Stimulated activated CD4-positive, alpha-beta T cell treated with anti-CD3 and anti-CD28 coated beads, Interleukin-4, amount 100 ng/mL, for 4 hours (primary cell): Measurements from ENCODE around the gene GPRIN2.

Experiments
- DNase-seq, 2 experiments: peaks; one replicate each; pipeline ENCODE4 v3.0.0-alpha.2; 2020

The GPRIN2 gene

DNA sequence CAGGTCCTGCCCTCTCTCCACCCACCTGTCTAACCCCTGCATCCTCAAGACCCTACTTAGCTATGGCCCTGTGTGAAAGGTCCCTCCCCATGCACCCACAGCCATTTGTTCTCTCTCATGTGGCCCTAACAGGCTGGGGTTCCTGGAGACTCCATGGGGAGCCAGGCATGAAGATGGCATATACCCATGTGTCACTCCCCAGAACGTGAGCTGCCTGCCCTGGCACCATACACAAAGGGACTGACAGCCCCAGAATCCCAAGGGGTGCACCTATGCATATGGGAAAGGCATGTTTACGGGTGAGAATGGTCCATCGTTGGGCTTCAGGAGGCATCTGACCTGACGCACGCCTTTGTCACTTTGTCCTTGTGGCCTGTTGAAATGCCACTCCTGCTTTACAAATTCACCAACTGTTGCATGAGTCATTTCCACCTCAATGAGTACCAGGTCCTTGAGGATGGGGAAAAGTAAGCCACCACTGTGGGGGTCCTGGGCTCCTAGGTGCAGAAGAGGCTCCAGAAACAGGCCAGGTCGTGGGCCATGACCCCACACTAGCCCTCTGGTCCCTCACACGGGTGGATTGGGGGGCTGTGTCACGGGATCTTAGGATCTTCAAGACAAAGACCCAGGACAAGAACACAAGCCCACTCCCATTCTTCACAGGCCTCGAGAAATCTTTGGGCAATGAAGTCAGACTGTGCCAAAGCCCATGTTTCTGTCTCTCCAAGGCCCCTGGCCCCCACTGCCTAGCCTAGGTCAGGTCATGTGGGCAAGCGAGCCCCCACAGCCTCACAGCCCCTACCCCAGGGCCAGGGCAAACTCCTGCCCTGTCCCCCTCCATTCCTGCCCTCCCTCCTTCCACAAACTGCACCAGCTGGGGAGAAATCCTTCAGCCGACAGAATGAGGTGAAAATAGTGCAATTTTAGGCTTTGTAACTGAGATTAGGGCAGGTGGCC lies 8.6 kb downstream of the GPRIN2 start:
- DNase-seq, result peak in 1 of 2 experiments; percentile 1

DNA sequence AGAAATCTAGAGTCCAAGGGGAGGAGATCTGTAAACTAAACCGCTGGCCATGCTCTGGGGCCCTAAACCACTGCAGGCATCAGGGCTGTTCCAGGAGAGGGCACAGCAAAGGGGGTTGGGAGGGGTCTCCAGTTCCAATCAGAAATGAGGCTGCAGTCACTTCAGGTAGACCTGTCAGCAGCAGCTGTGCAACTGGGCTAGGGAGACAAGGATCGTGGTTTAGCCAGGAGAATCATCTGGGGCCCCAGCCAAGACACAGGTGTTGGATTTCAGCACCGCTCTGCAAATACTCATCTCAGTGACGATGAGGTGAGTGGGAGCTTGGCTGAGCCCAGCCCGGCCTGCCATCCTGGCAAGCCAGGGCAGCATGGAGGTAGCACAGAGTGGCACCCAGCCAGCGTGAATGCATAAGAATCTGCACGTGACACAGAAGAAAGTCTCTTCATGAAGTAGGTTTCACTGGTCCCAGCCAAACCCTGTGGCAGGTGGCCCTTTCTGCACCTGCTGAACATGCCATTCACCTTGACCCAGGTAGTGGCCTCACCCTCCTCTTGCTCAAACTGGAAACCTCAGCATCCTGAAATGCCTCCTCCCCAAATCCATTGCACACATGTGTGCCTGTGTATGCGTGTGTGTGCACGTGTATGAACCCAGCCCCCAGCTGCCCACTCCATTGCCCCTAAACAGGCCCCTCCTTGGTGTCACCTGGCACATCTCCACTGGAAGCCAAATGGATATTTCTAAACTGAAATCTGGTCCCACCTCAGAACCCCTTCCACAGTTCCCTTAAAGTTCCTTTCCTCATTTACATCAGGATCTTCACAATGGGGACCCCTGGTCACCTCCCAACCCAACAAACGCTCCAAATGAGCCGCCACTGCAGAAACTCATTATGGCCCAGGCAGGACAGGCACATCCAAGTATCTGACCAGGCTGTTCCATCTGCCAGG lies 9.6 kb downstream of the GPRIN2 start:
- peak in 1 of 2 experiments; percentile 1 for DNase-seq

DNA sequence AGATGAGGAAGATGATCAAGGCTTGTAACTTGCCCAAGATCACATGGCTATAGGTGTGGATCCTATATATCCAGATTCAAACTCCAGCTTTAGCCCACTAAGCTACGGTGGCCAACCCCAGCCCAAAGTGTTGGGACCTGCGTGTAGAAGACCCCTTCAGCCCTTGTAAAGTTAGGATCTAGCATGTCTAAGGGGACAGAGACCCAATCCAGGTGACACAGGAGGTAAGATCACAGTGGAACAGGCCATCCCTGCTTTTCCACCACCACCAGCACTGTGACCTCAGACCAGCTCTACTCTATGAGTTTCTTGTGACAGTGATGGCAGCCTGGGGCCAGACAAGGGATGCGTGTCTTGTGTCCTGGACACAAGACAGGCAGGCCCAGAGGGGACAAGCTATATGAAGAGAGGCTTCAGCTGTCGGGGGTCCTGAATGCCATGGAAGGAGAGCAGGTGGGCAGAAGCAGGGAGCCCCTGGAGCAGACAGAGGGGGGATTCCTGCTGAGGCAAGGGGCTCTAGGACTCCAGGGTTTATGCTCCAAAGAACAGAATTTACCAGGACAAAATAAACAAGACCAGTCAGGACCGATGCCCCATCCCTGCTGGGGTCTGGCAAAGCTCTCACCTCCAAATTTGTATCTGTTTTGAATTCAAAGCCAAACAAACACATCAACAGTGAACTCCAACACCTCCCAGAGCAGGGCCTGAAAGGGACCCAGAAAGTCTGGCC lies 10.4 kb downstream of the GPRIN2 start:
- DNase-seq, result peak in 1 of 2 experiments; percentile 1

DNA sequence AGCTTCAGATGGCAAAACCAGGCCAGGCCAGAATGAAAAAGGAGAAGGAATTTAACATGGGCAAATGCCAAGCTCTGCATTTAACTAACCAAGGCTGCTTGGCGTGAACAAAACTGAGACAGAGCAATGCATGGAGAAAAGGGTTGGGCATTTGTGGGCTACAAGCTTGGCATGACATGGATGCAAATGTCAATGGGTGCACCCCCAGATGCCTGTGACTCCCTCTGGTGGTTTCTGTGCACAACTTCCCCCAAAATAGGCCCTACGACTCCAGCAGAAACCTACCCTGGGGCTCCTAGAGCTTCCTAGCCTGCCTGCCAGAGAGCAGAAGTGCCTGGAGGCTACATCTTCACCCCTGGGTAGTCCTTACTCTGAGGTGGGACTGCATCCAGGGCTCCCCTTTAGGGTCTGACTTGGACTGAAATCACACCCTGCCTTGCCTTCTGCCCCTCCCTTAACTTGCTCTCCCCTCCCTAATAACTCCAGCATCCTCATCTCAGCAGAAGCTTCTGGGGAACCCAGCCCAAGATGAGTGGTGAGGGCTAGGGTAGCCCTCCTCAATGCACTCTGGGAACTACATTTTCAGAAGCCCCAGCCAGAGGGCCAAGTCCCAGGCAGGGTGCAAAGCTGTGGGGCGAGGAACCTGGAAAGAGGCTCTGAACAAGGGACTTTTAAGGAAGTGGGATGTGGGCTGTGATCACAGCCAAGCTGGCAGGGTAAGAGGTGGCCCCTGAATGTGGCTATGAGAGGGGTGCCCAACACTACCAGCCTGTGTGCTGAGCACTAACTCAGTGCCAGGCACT lies 11.3 kb downstream of the GPRIN2 start:
- DNase-seq, result peak in 1 of 2 experiments; percentile 1

DNA sequence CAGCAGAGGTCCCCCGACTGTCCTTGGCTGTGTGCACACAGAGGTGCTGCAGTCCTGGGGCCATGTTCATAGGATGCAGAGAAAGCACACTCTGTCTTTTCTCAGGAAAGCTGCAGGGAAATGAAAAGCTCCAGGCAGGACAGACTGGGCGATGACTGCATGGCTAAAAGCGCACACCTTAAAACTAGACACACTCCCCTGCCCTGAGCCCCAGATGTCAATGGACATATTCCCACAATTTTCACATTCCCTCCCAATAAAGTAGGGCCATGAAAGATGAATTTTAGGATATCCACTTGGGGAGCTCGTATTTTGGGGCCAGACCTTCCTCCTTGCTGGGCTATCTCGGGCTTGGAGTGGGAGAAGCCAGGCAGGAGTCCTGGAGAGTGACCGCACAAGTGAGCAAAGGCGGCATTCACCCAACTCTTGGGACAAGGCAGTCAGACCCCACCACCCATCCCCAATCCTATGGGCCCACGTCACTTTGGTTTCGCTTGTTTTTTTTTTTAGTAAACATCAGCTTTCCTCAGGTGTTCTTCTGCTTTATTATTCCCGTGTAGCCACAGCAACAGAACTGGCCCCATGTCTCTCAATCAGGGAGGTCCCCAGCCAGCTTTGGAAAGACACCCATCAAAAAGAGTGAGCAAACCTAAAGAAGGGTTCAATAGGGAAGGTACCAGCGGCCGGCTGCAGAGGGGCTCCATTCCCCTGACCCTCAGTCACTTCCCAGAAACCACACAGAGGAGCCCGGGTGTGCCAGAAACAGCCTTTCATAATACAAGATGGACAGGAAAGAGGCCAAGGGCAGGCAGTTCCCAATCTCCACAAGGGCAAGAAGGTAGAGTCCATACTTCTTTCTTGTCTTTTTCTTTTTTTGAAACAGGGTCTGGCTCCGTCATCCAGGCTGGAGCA lies 12.7 kb downstream of the GPRIN2 start:
- peak in 1 of 2 experiments; percentile 1 for DNase-seq

DNA sequence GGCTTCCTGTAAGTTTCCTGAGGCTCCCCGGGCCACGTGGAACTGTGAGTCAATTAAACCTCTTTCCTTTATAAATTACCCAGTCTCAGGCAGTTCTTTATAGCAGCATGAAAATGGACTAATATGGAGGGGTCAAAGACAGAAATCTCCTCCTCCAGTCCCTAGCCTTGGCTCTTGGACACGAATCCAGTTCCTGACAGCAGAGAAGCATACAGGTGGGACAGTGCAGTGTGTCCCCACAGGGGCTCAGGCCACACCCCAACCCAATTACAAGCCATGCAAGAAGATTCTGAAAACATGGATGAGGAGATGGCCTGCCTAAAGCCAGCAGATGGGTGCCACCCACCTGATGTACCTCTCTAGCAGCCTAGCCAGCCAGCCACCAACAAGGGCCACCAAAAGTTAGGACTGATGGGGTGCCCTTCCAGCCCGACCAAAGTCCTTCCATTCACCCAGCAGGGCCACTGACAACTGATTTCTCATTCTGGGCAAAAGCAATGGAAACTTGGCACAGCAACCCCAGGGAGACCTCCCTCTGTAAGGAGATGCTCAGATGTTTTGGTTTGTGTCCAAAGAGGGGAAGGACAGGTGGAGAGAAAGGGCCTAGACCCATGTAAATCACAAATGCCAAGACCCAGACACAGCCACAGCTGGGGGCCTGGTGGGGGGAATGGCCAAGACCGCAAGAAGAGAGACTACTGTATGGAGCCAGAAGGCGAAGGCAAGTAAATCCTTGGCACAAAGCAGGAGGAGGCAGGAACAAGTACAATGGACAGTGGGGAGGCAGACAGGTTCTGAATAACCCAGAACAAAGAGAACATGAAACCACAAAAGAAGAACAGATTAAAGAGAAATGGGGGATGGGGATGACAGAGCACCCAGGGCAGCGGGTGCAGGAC lies 13.6 kb downstream of the GPRIN2 start:
- DNase-seq, result peak in 1 of 2 experiments; percentile 1

DNA sequence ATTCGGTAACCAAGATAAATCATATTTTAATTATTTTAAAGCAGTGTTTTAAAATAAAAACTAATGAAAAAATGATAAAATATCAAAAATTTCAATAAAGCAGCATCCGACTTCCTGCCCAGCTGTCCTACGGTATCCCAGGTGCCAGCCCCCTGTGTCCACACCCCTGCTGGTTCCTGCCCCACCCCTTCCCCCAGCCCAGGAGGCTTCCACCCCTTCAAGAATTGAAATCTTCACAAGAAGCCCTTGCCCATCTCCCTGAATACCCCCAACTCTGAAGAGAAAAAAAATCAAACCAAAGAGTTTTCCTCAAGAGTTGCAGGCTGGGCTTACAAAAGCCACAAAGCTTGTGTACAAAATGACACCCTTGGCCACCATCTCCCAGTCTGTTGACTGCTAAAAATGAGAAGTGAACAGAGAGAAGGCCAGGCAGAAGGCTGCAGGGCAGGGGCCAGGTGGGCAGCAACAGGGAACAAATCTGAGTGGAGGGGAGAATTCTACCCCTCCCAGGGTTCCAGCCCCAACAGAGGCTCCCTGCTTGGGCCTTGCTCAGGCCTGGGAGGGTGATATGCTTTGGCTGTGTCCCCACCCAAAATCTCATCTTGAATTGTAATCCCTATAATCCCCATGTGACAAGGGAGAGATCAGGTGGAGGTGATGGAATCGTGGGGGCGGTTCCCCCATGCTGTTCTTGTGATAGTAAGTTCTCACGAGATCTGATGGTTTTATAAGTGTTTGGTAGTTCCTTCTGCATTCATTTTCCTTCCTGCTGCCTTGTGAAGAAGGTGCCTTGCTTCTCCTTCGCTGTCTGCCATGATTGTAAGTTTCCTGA lies 14.5 kb downstream of the GPRIN2 start:
- no peak for DNase-seq

DNA sequence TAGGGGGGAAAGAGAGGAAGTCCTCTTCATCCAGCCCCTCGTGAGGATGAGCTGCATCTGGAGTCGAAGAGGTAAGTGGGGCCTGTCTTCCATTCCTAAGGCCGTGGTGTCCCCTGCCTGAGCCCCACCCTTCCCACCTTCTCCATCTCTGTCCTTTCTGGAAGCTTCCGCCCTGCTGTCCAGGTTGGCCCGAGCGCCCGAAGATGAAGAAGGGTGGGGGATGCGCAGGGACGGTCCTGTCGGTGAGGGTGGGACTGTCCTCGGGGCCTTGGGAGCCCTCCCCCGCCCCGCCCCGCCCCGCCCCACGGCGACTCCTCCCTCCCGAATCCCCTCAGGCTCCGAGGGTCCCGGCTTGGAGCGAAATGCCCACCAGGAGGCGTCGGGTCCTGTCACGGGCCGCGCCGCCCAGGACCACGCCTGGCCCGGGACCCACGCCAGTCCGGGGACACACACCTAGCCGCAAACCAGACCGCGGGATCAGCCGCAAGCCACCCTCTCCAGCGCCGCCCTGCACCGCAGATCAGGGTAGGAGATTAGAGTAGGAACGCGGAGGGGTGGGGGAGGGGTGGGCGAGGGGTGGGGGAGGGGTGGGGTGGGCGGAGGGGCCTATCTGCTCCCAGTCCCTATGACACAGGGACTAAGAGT lies 15.3 kb downstream of the GPRIN2 start:
- DNase-seq, result no peak

DNA sequence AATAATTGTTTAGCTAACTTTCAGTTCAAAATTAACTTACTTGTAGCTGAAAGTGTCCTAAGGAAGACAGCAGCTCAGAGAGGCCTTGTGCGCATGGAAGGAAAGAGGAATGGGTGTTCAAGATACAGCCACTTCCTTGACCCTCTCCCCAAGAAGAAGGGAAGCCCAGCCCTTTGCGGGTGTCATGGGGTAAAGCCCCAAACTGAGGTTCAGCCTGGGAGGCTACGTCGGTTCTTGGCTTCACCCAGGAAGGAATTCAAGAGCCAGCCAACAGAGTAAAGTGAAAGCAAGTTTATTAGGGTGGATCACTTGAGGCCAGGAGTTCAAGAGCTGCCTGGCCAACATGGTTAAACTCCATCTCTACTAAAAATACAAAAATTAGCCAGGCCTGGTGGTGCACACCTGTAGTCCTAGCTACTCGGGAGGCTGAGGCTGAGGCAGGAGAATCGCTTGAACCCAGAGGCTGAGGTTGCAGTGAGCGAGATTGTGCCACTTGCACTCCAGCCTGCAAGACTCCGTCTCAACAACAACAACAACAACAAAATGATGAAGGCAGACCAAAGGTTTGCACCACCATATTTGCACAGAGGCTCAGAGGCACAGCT lies 15.9 kb downstream of the GPRIN2 start:
- no peak for DNase-seq

DNA sequence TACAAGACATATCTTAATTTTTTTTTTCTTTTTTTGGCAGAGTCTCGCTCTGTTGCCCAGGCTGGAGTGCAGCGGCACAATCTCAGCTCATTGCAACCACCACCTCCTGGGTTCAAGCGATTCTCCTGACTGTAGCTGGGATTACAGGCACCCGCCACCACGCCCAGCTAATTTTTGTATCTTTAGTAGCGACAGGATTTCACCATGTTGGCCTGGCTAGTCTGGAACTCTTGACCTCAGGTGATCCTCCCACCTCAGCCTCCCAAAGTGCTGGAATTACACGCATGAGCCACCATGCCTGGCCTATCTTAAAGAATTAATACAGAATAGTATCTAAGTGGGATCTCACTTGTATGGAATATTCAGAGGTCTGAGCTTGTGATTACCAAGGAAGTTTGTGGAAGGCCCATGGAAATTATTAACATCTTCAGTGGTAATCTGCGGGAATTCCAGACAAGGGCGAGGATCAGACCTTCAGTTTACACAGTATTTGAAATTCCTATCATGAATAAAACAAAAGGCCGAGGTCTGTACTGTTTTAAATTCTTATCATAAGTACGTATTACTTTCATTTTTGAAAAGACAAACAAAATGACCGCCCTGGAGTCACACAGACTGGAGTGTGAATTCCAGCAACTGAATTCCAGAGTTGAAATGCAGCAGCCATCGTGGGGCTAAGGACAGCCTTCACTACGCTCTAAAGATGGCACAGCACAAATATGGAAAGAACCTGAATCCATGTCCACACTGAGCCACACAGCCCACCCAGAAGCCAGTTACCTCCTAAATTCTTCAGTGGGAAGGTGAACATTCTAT lies 16.7 kb downstream of the GPRIN2 start:
- no peak for DNase-seq

DNA sequence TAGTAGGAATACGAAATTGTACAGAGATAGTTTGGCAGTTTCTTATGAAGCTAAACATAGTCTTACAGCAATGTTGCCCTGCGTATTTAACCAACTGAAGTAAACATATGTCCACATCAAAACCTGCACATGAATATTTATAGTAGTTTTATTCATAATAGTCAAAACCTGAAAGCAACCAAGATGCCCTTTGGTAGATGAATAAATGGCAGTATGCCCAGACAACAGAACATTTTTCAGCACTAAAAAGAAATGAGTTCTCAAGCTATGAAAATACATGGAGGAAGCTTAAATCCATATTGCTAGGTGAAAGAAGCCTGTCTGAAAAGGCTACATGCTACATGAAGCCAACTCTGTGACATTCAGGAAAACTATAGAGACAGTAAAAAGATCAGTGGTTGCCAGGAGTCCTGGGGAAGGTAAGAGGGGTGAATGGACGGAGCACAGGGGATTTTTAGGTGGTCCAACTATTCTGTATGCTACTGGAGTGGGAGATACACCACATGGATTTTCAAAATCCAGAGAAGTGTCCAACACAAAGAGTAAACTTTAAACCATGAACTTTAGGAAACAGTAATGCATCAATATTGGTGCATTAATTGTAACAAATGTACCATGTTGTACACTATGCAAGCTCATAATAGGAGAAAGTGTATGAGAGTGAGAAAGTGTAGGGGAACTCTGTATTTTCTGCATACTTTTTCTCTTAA lies 17.6 kb downstream of the GPRIN2 start:
- DNase-seq, result no peak

DNA sequence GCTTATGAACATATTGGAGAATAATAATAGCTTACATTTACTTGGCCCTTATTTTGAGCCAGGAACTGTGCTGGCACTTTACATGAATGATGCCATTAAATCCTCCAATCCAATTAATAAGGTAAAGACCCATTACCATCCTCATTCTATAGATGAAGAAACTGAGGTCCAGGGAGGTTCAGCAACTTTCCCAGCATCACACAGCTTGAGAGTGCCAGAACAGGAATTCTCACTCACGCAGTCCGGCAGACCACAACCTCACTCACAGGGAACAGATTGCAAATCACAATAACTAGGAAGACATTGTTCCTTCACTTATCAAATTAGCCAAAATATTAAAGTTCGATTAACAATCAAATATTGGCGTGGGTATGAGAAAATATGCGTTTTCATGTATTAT lies 18.3 kb downstream of the GPRIN2 start:
- no peak for DNase-seq

DNA sequence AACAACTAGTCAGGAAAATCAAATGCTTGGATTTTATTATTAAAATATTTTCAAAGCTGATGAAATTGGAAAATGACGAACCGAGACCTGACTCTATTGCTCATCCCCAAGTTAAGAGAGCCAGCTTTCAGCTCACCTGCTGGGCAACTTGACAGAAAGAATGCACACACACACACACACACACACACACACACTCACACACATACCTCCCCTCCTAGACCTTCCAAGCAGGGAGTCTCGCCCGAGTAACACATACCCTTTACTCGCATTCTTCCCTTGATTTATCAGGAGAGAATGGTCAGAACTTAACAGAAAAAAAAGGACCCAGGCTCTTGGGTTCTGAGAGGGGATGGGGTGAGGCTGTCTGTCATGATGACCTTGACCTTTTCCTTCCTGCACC lies 19.1 kb downstream of the GPRIN2 start:
- DNase-seq, result no peak

DNA sequence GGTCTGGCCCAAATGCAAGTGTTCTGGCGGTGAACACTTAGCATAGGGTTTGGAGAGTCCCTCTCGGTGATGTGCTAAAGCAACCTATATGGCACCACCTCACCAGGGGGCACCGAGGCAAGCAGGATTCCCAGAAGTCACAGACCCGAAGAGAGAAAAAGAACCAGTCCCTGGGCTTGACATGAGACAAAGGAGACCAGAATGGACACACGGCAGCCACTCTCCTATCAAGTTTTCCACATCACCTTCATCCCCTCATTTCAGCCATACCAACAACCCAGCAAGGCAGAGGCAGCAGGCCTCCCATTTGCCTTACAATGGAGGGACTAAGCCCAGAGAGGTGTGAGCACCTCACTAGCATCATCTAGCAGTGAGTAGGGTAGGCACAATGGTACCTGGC lies 19.7 kb downstream of the GPRIN2 start:
- no peak for DNase-seq

DNA sequence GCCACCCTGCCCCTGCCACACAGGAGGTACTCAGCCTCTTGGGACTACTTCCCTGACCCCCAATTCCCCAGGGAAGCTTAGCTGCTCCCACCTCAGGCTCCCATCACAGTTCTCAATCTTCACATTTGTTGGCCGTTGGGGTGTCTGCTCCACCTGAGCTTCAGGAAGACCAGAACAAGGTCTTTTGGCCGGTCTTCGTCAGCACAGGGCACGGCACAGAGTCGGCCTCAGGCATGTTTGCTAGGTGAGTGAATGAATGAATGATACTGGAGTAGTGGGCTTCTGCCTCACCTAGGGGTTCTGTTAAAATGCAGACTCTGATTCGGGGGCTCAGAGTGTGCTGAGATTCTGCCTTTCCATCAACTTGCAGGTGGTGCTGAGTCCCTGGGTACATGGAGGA lies 20.3 kb downstream of the GPRIN2 start:
- DNase-seq, result no peak

DNA sequence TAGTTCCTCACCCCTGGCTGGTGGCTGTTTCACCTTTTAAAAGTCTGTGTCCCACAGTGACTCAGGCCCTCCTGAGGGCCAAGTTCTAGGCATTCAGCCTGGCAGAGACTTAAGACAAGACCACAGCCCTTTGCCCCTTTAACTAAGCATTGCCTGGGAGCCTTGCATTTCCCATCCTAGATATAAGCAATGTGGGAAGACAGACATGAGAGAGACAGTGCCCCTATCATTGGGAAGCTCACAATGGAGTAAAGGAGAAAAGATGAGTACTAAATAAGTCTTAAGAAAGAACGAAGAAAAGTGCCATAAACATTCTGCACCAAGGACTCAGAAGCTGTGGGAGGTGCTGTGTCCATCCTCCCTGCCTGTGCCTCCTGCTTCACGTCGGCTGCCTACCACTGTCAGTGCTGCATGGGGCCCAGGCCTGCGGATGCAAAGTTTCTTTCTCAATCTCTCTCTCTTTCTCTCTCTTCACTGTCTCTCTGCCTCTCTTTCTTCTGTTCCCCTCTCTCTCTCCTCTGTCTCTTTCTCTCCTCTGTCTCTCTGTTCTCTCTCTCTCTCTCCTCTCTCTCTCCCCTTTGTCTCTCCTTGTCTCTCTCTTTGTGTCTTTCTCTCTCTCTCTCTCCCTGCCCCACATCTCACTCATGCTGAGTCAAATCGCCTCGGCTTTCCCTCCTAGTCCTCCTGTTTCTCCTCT lies 21.5 kb downstream of the GPRIN2 start:
- DNase-seq, result no peak
